GM18951 (cell line): ENCODE results near the gene MFRP.

Experiments
- POLR2A ChIP-seq: IDR thresholded peaks from 4 replicates; pipeline ENCODE4 v1.6.1; 2011; ENCODE audit warnings: mild to moderate bottlenecking; ENCODE audit not compliant: insufficient read length, insufficient read depth; ENCODE audit errors: extremely low read depth
- in situ Hi-C: fragments of 300-500 bp; cut with MboI; formaldehyde crosslinking; loops from one replicate; pipeline ENCODE4 v1.12.0; 2022; ENCODE audit warnings: low sequenced_read_pairs, mixed read lengths, inconsistent platforms; ENCODE audit not compliant: unreplicated experiment

Gene MFRP

GRCh38 chr11:119359365-119360214 is 13.1 kb upstream of the MFRP start:
- in situ Hi-C loops, result loop anchor here (5.0 kb wide), 1 partner anchor 113 kb away; no protein-coding TSS in a partner anchor
- TF ChIP-seq POLR2A, result no peak

DNA sequence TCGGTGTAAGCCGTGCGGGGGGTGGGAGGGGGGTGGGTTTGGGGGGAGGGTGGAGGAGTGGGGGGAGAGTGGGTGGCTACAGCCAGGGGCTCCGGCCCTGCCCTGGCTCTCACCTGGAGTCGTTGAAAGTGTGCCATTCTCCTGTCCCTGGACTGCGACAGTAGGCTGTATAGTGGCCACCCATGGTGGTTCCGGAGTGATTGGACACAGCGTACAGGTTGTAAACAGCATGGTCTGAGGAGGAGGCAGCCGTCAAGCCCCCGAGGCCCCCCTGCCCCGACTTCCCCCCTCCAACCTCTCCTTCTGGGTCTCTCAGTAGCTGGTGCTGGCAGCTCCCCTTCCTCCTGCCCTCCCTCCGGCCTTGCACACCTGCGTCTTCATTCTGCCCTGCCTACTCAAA is 10.6 kb upstream of the MFRP start:
- in situ Hi-C loops, result loop anchor here (5.0 kb wide), 1 partner anchor 115 kb away; no protein-coding TSS in a partner anchor
- no peak for TF ChIP-seq POLR2A

DNA sequence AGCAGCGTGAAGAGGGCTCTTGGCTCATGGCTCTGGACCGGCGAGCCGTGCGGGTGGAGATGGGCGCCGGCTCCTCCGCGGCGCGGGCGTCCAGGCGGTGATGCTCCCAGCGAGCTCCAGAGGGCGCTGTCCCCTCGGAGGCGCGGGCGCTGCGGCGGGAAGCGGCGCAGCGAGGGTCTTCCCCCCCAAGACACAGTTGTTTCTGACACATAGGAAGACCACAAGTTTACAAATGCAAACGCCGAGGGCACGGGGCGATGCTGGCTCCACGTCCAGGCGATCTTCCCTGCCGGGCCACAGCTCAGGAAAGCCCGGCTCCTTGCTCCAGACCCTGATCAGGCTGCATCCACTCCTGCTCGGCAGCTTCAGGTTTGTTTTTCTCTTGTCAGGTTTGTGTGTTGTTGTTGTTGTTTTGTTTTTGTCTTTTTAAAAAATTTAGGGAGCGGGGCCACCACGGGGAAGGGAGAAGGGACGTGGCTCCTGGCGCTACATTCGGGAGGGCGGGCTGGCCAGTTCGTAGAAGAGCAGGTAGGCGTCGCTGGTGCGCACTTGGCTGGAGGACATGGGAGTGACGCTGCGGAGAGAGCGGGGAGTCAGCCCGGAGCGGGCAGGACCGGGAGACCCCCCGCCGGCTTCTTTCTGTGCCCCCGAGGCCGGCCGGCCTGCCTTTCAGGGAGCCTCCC is 10.0 kb upstream of the MFRP start:
- no peak for TF ChIP-seq POLR2A
- in situ Hi-C loops, result loop anchor here (5.0 kb wide), 1 partner anchor 116 kb away; no protein-coding TSS in a partner anchor

GRCh38 chr11:119355091-119355843 is 8.8 kb upstream of the MFRP start:
- no peak for TF ChIP-seq POLR2A
- in situ Hi-C loops, result loop anchor here (5.0 kb wide), 1 partner anchor 117 kb away; no protein-coding TSS in a partner anchor

DNA sequence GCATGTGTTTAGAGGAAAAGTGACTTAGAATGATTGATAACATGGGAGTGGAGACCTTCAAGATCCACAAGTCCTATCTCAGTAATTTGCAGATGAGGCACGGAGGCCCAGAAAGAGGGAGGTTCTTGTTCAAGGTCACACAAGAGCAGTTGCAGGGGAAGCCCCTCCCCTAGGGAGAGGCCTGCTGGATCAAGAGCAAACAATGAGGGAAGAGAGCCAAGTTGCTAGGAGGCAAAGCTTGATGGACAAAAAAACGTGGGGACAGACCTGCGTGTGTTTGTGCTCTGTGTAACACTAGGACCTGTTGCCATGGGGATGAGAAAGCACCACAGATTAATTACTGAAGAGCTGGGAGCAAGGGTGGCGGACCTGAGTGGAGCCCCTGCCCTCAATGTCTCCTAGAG is 6.4 kb upstream of the MFRP start:
- in situ Hi-C loops, result no loop called here
- no peak for TF ChIP-seq POLR2A

DNA sequence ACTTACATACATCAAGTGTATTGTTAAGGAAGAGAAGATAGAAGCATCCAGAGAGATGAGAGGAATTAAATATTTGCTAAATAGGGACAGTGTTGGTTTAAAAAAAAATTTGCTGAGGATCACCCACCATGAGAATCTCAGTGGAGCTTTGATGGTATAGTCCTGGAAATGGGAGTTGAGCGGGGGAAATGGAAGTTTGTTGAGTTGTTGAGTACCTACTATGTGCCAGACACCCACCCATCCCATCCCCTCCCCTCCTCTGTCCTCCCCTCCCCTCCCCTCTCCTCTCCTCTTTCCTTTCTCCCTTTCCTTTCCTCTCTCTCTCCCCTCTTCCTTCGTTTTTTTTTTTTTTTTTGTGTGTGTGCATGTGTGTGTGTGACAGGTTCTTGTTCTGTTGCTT is 4.7 kb upstream of the MFRP start:
- in situ Hi-C loops, result no loop called here
- no peak for TF ChIP-seq POLR2A

- TF ChIP-seq POLR2A, result no peak
- in situ Hi-C loops, result no loop called here
Measured at GRCh38 chr11:119350302-119350701, 3.8 kb upstream of the MFRP start.

DNA sequence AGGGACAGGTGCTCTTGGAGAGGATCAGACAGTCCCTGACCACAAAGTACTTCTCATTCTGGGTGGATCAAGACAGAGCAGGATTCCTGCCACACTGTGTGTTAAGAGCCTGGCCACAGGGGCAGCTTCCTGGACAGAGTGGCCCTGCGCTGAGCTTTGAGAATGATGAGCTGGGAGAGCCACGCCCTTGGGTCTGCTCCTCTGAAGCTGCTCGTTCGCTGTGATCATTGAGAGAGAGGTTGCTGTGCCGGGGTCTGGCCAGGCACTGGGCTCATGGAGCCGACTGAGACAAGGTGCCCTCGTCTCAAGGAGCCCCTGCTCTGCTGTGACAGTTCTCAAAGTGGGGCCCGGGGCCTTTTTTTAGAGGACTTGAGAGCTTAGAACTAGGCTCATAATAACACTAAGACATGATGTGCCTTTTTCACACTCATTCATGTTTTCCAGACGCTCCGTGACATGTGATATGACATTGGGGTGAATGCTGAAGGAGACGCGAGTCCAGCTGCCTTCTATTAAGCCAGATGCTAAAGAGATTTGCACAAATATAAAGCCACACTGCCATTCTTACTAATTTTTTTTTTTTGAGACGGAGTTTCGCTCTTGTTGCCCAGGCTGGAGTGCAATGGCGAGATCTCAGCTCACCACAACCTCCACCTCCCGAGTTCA is 1.6 kb upstream of the MFRP start:
- in situ Hi-C loops, result no loop called here
- no peak for TF ChIP-seq POLR2A

GRCh38 chr11:119347242-119347641 is 737 bp upstream of the MFRP start:
- TF ChIP-seq POLR2A, result no peak
- in situ Hi-C loops, result no loop called here

DNA sequence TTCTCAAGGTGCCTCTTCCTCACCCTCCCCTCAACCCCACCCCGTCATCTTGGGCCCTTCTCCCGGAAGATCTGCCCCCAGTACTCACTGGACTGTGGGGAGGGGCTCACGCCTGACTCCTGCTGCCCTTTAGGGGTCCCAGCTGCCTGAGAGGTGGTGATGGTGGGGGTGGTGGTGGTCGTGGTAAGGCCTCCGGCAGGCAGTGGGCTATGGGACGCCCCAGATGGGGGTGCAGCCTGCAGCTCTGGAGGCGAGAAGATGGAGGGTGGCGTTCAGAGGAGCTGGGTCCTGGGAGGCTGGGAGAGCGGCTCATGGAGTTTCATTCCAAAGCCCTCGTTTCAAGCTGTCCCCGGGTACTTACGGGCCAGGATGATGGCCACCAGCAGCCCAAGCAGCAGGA is 820 bp downstream of the MFRP start:
- no peak for TF ChIP-seq POLR2A
- in situ Hi-C loops, result no loop called here

GRCh38 chr11:119344291-119345010 is 2.1 kb downstream of the MFRP start:
- in situ Hi-C loops, result no loop called here
- no peak for TF ChIP-seq POLR2A

- in situ Hi-C loops, result no loop called here
- TF ChIP-seq POLR2A, result no peak
Measured at GRCh38 chr11:119343726-119344125, 2.8 kb downstream of the MFRP start.
